Smooth muscle cell (in vitro differentiated cells): ENCODE data around the gene IBA57. TPM values are rescaled to one million over a fixed set of nuclear protein-coding genes. Genes with fewer than 3 reads are reported as not detected.

Experiments used
- DNase-seq: peaks from one replicate; lab custom pipeline; 2025; ENCODE audit not compliant: unreplicated experiment; lab: John Stamatoyannopoulos, UW
- H2AFZ ChIP-seq: fragments of 200-600 bp; sonication (generic); 2 replicates; pipeline ENCODE4 v1.6.0; 2016; ENCODE audit warnings: antibody characterized with exemption, low read depth, mild to moderate bottlenecking
- H3F3A ChIP-seq: fragments of 200-600 bp; sonication (generic); 2 replicates; pipeline ENCODE4 v1.6.0; 2017; ENCODE audit warnings: antibody characterized with exemption, low read depth
- H3K27ac ChIP-seq: fragments of 200-600 bp; sonication (generic); 2 replicates; pipeline ENCODE4 v1.5.1; 2016; ENCODE audit warnings: low read depth, mild to moderate bottlenecking
- H3K27me3 ChIP-seq: fragments of 200-600 bp; sonication (generic); 2 replicates; pipeline ENCODE4 v1.6.1; 2016; ENCODE audit warnings: low read depth, mild to moderate bottlenecking
- H3K36me3 ChIP-seq: fragments of 200-600 bp; sonication (generic); 2 replicates; pipeline ENCODE4 v1.5.1; 2016; ENCODE audit warnings: low read depth
- H3K4me1 ChIP-seq: fragments of 200-600 bp; sonication (generic); 2 replicates; pipeline ENCODE4 v1.5.1; 2016; ENCODE audit warnings: low read depth
- H3K4me2 ChIP-seq: fragments of 200-600 bp; sonication (generic); 2 replicates; pipeline ENCODE4 v1.6.0; 2016; ENCODE audit warnings: mild to moderate bottlenecking
- H3K4me3 ChIP-seq: fragments of 200-600 bp; sonication (generic); 2 replicates; pipeline ENCODE4 v1.5.1; 2016; ENCODE audit warnings: mild to moderate bottlenecking
- H3K79me2 ChIP-seq: fragments of 200-600 bp; sonication (generic); 2 replicates; pipeline ENCODE4 v1.6.0; 2016; ENCODE audit warnings: low read depth, mild to moderate bottlenecking
- H3K9ac ChIP-seq: fragments of 200-600 bp; sonication (generic); 2 replicates; pipeline ENCODE4 v1.6.0; 2016; ENCODE audit warnings: low read depth
- H3K9me3 ChIP-seq: fragments of 200-600 bp; sonication (generic); replicated peaks from 2 replicates; pipeline ENCODE4 v1.5.1; 2016; ENCODE audit warnings: low read depth
- H4K20me1 ChIP-seq: fragments of 200-600 bp; sonication (generic); 2 replicates; pipeline ENCODE4 v1.6.0; 2016; ENCODE audit warnings: low read depth
- WGBS: methylation state at CpG from one replicate; pipeline ENCODE4 v1.1.7; 2016; ENCODE audit warnings: low lambda C conversion rate; 5-methylcytosine and 5-hydroxymethylcytosine counted together
- polyA plus RNA-seq: library from polyadenylated mRNA; unstranded; fragments of >200 nt; fragmentation: Nextera tagmentation; extraction: Ambion mirVana; gene quantifications from 2 replicates; pipeline ENCODE4 v1.2.1, GENCODE V29; 2016
- total RNA-seq: library from RNA; depleted of rRNA; stranded (reverse); fragments of >200 nt; gene quantifications from 2 replicates; pipeline ENCODE4 v1.2.3, GENCODE V29; 2014
- TF ChIP-seq, protein P1 (sequence below): fragments of 200-600 bp; sonication (generic); IDR thresholded peaks from 2 replicates; pipeline ENCODE4 v1.5.1; 2017; ENCODE audit warnings: borderline replicate concordance, mild to moderate bottlenecking, antibody characterized with exemption; ENCODE audit not compliant: insufficient read depth, poor library complexity, severe bottlenecking

IBA57 gene
- total and polyA plus RNA-seq, 2 experiments from 2014 or later = 1.6 to 1.8 TPM

GRCh38 chr1:228147768-228148167 lies 17.8 kb upstream of the IBA57 start:
- H3F3A ChIP-seq = no peaks in the 10 kb centered on the region
- H3K9me3 ChIP-seq = no peaks in the 10 kb centered on the region
- TF ChIP-seq, protein P1, sequence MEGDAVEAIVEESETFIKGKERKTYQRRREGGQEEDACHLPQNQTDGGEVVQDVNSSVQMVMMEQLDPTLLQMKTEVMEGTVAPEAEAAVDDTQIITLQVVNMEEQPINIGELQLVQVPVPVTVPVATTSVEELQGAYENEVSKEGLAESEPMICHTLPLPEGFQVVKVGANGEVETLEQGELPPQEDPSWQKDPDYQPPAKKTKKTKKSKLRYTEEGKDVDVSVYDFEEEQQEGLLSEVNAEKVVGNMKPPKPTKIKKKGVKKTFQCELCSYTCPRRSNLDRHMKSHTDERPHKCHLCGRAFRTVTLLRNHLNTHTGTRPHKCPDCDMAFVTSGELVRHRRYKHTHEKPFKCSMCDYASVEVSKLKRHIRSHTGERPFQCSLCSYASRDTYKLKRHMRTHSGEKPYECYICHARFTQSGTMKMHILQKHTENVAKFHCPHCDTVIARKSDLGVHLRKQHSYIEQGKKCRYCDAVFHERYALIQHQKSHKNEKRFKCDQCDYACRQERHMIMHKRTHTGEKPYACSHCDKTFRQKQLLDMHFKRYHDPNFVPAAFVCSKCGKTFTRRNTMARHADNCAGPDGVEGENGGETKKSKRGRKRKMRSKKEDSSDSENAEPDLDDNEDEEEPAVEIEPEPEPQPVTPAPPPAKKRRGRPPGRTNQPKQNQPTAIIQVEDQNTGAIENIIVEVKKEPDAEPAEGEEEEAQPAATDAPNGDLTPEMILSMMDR = no peak
- H3K4me2 ChIP-seq = no peak overlapping the region
- peaks cover 80% of the 10 kb centered on the region for H4K20me1 ChIP-seq
- H3K36me3 ChIP-seq = no peaks in the 10 kb centered on the region
- no peak overlapping the region for H3K4me3 ChIP-seq
- no peak overlapping the region for H2AFZ ChIP-seq
- H3K79me2 ChIP-seq = peaks cover 30% of the 10 kb centered on the region
- no peak for DNase-seq
- no peak overlapping the region for H3K9ac ChIP-seq
- H3K27ac ChIP-seq = no peak overlapping the region
- no peaks in the 10 kb centered on the region for H3K27me3 ChIP-seq
- peaks cover 8% of the 10 kb centered on the region for H3K4me1 ChIP-seq
- WGBS = 100% methylated on average over 4 of the region's 4 CpGs

DNA sequence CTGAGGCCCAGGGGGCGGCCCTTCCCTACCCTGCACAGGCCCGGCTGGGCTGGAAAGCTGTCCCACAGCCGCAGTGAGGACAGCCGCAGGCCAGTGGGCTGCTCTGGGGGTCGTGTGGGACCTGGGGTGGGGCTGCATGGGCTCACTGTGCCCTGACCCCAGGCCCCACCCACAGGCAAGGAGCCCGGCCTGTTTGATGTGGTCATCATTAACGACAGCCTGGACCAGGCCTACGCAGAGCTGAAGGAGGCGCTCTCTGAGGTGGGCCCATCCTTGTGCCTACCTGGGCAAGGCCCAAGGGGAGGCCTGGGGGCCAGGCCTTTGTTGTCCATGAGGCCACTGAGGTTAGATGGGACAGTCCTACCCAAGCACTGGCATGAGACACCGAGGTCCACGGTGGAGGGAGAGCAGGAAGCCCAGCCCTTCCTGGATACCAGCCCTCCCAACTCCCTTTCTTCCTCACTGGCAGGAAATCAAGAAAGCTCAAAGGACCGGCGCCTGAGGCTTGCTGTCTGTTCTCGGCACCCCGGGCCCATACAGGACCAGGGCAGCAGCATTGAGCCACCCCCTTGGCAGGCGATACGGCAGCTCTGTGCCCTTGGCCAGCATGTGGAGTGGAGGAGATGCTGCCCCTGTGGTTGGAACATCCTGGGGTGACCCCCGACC lies 17.3 kb upstream of the IBA57 start:
- peaks cover 75% of the 10 kb centered on the region for H4K20me1 ChIP-seq
- no peak overlapping the region for H2AFZ ChIP-seq
- H3K9me3 ChIP-seq = no peaks in the 10 kb centered on the region
- no peak overlapping the region for H3K27ac ChIP-seq
- no peaks in the 10 kb centered on the region for H3K27me3 ChIP-seq
- no peak overlapping the region for H3K4me3 ChIP-seq
- DNase-seq = no peak
- TF ChIP-seq, protein P1 = no peak
- no peaks in the 10 kb centered on the region for H3K36me3 ChIP-seq
- H3K79me2 ChIP-seq = peaks cover 25% of the 10 kb centered on the region
- no peak overlapping the region for H3K9ac ChIP-seq
- WGBS = 95% methylated on average over 17 of the region's 18 CpGs
- H3K4me2 ChIP-seq = no peak overlapping the region
- no peaks in the 10 kb centered on the region for H3F3A ChIP-seq
- H3K4me1 ChIP-seq = peaks cover 8% of the 10 kb centered on the region

DNA sequence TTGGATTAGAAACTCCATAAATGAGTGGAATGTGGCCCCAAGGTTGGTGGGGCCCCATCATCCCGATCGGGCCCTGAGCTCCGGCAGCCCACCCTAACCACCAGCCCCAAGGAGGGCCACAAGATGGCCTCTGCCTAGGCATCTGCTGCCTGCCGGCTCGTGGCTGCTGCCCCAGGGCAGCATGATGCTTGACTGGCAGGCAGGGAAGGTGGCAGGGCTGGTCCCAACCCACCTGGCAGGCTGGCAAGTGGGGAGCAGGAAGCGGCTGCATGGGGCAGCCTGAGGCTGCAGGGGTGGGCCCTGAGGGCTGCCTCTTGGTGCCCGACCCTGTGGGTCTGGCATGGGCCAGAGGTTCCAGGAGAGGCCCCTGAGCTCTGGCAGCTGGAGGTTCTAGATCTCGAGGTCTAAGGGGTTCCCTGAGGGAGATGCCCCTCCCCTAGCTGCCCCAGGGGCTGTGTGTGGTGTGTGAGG lies 16.6 kb upstream of the IBA57 start:
- Histone ChIP-seq H3K27me3 (no peaks in the 10 kb centered on the region), H3K4me1 (peaks cover 8% of the 10 kb centered on the region), H2AFZ (no peak overlapping the region), H4K20me1 (peaks cover 68% of the 10 kb centered on the region), H3K79me2 (peaks cover 18% of the 10 kb centered on the region), H3K27ac (no peak overlapping the region), H3K4me3 (no peak overlapping the region), H3K9me3 (no peaks in the 10 kb centered on the region), H3K36me3 (no peaks in the 10 kb centered on the region), H3K4me2 (no peak overlapping the region), H3K9ac (no peak overlapping the region), H3F3A (no peaks in the 10 kb centered on the region)
- no peak for DNase-seq
- 90% methylated on average over 8 of the region's 8 CpGs for WGBS
- TF ChIP-seq, protein P1 = no peak
